ENCODE results near the gene MAST4. TPM values are rescaled to one million over a fixed set of nuclear protein-coding genes. Genes with fewer than 3 reads are reported as not detected.

The MAST4 gene
- total and polyA plus RNA-seq, 2 of the 8 experiments (the other 6 are each of a cell fraction or from before 2014, with no cell fraction given), result 1.5 to 2.6 TPM

DNA sequence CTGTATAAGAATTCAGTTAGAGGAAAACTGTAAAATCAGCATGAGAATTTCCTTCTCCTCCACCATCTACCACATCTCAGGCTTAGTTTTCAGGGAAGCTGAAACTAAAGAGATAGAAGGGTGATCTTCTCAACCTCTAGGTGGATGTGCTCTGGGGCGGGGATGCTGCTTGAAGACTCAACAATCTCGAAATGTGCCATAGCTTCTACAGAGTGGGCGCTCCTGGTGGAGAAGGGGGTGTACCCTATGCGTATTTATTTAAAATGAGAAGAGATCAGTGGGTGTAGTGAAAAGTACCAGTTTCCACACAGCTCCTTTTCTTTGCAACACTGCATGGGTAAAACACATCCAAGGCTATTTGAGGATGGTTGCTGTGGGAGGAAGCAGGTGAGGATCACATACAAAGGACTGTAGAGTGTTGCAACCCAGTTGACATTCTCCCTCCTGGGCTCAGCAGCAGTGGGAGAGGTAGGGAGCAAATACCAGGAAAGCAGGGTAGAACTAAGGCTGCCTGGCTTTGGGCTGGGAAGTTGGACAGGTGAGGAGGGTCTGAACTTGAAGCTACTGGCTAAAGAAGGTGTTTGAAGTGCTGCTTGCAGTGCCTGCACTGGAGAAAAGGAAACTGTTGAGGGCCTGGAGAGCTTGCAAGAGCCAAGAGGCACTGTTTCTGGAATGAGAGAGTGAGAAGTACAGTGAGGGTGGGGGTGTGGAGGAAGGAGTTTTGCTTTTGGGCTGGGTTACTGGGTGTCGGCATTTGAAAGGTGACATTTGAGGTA is 73.1 kb downstream of the MAST4 start (continued):
- no peak for TF ChIP-seq RXRA (IDR thresholded peaks at IDR 0.05; ENCODE audit: insufficient read depth, low read depth, low read length)
- TF ChIP-seq RNF2 (IDR thresholded peaks at IDR 0.05; ENCODE audit: borderline replicate concordance, low read depth, low read length, missing control alignments, poor library complexity, severe bottlenecking), result no peak
- no peak for TF ChIP-seq SIN3A (conservative IDR thresholded peaks at IDR 0.05 in 1 of 2, IDR thresholded peaks at IDR 0.05 in 1 of 2; ENCODE audit: low read depth in 1 of 2, low read length in 2 of 2)

Data from H1 (cell line).